HTERT RPE-1 (cell line): ENCODE data around the gene MGAT4A.

Source experiments
- in situ Hi-C: fragments of 300-500 bp; cut with MboI; formaldehyde crosslinking; loops from 4 replicates; pipeline ENCODE4 v1.14.3; 2020; ENCODE audit warnings: low sequenced_read_pairs

Gene MGAT4A

GRCh38 chr2:98577313-98577712 lies 153.6 kb downstream of the MGAT4A start:
- in situ Hi-C loops, result no loop called here

DNA sequence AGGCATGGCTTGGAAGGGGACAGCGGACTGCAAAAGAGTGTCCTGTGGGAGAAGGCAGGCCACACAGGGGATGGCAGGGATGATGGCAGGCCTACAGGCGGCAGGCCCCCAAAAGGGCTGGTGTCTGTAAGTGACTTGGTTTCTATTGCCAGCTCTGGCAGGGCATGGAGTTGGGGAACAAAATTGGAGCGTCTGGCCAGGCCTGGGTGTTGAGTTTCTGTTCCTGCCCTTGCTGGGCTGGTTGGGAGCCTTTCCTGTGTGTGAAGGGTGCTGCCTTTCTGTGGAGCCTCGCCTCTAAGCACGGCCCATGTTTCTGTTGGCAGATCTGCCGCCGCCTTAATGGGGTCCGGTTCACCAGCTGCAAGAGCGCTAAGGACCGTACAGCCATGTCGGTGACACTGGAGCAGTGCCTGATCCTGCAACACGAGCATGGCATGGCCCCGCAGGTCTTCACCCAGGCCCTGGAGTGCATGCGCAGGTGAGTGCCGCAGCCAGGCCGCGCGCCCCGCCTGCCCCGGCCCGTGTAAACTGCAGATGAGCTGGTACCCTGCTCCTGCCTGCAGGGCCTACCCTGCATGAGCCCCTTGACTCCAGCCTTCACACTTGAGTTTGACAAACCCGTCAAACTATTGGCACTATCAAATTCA lies 154.1 kb downstream of the MGAT4A start:
- in situ Hi-C loops, result no loop called here

- in situ Hi-C loops, result no loop called here
Observed at GRCh38 chr2:98573426-98573825, 157.5 kb downstream of the MGAT4A start.

- in situ Hi-C loops, result no loop called here
Observed at GRCh38 chr2:98572676-98573075, 158.3 kb downstream of the MGAT4A start.

DNA sequence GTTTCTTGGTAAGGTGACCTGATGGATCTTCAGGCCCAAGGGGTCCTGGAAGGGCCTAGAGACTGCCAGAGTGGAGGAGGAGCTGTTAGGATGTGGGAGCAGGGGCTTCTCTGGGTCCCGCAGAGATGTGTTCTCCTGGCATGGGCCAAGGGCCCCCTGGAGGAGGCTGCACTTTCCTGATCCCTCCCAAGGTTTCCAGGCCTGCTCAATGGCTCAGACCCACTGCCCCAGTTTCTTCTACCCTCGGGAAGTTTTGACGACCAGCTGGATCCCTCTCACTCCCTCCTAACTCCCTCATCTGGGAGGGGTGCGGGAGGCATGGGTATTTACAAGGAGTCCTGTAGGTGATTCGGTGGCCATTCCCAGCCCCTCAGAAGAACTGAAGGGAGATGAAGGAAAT lies 158.7 kb downstream of the MGAT4A start:
- in situ Hi-C loops, result no loop called here

GRCh38 chr2:98571796-98572195 lies 159.1 kb downstream of the MGAT4A start:
- in situ Hi-C loops, result no loop called here

GRCh38 chr2:98571121-98571701 lies 159.7 kb downstream of the MGAT4A start:
- in situ Hi-C loops, result no loop called here

- in situ Hi-C loops, result no loop called here
Observed at GRCh38 chr2:98570356-98570755, 160.6 kb downstream of the MGAT4A start.

- in situ Hi-C loops, result no loop called here
Observed at GRCh38 chr2:98569915-98570314, 161.0 kb downstream of the MGAT4A start.

GRCh38 chr2:98569197-98569793 lies 161.6 kb downstream of the MGAT4A start:
- in situ Hi-C loops, result no loop called here
